GM23248 (cell line): Measurements from ENCODE around the gene MELK.

Experiments used
- EZH2 ChIP-seq: fragments of 200-600 bp; sonication (generic); IDR thresholded peaks from 2 replicates; pipeline ENCODE4 v1.6.1; 2018; ENCODE audit warnings: antibody characterized with exemption, mild to moderate bottlenecking; ENCODE audit not compliant: insufficient read depth, poor library complexity, severe bottlenecking
- EZH2phosphoT487 ChIP-seq: fragments of 200-600 bp; sonication (generic); IDR thresholded peaks from 2 replicates; pipeline ENCODE4 v1.6.1; 2018; ENCODE audit warnings: antibody characterized with exemption, moderate library complexity, mild to moderate bottlenecking, low read depth; ENCODE audit not compliant: insufficient read depth

DNA sequence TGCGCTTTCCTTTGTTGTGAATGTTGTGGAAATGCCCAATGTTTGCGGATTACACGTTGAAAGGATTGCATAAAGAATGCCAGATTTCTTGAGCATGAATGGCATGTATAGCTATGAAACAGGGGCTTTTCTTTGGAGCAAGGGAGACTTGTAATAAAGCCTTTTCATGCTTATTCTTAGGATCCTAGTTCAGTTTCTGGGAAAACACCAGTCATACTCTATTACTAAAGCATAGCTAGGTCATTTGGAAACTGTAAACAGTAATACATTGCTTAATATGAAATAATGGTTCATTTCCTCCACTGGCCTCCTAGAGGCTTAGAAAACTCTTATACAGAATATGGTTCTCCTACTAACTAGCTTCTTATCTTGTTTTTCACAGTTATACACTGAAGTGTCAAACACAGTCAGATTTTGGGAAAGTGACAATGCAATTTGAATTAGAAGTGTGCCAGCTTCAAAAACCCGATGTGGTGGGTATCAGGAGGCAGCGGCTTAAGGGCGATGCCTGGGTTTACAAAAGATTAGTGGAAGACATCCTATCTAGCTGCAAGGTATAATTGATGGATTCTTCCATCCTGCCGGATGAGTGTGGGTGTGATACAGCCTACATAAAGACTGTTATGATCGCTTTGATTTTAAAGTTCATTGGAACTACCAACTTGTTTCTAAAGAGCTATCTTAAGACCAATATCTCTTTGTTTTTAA, 104.2 kb downstream of the MELK start:
- TF ChIP-seq EZH2 (no peak), EZH2phosphoT487 (no peak)
